C4-2B (cell line): Measurements from ENCODE around the gene OLFML2A.

Experiments
- CTCF ChIP-seq: fragments of 450-650 bp; conservative IDR thresholded peaks from 2 replicates; pipeline ENCODE4 v1.5.1; 2017; ENCODE audit warnings: mild to moderate bottlenecking
- ZFX ChIP-seq: fragments of 450-650 bp; IDR thresholded peaks from 2 replicates; pipeline ENCODE4 v1.6.1; 2017

- no peak for TF ChIP-seq CTCF
- no peak for TF ChIP-seq ZFX
Measured at GRCh38 chr9:124828489-124829333, 51.8 kb downstream of the OLFML2A start.
